Gastrocnemius medialis (tissue), 4 donors: ENCODE measurements around the gene COX5A. TPM values are rescaled to one million over a fixed set of nuclear protein-coding genes. Genes with fewer than 3 reads are reported as not detected.
A peak's percentile ranks its signal among the peaks of the same experiment; 100 is the strongest.

Experiments
- ATAC-seq, 2 donors: fragments of 150-250 bp; one replicate each; pipeline ENCODE4 v1.9.1; 2016
- DNase-seq, 2 donors: peaks; one replicate each; pipeline ENCODE4 v3.0.0-alpha.2; 2019
- H3K27ac ChIP-seq, 4 donors: fragments of 200-600 bp; sonication (generic); 1 replicate in 1 of 4; 2 replicates in 3 of 4; pipeline ENCODE4 v1.5.1; 2016 to 2018; ENCODE audit warnings: mild to moderate bottlenecking in 2 of 4, moderate library complexity in 1 of 4
- H3K27me3 ChIP-seq, 3 donors: fragments of 200-600 bp; sonication (generic) in 2 of 3; 1 replicate in 1 of 3; 2 replicates in 2 of 3; pipeline versions ENCODE4 v1.5.1 to v1.6.0; 2016 to 2019; ENCODE audit warnings: mild to moderate bottlenecking in 1 of 3, moderate library complexity in 1 of 3
- H3K36me3 ChIP-seq, 2 donors: fragments of 200-600 bp; sonication (generic) in 1 of 2; one replicate each; pipeline ENCODE4 v1.5.1; 2017 to 2018
- H3K4me1 ChIP-seq, 2 donors: fragments of 200-600 bp; sonication (generic) in 1 of 2; one replicate each; pipeline ENCODE4 v1.5.1; 2016 to 2017; ENCODE audit warnings: mild to moderate bottlenecking in 2 of 2
- H3K4me3 ChIP-seq, 4 donors: fragments of 200-600 bp; sonication (generic) in 3 of 4; 1 replicate in 1 of 4; 2 replicates in 3 of 4; pipeline ENCODE4 v1.5.1; 2016 to 2019; ENCODE audit warnings: mild to moderate bottlenecking in 2 of 4
- H3K9me3 ChIP-seq, 3 donors: fragments of 200-600 bp; sonication (generic) in 2 of 3; 1 replicate in 1 of 3; 2 replicates in 2 of 3; pipeline ENCODE4 v1.5.1; 2016 to 2019
- CTCF ChIP-seq, 5 experiments: fragments of 450-650 bp in 3 of 5; fragments of 200-600 bp in 2 of 5; sonication (generic) in 2 of 5; IDR thresholded peaks in 4 of 5; conservative IDR thresholded peaks in 1 of 5; 1 replicate in 4 of 5; 2 replicates in 1 of 5; pipeline ENCODE4 v1.5.1; 2016 to 2019; ENCODE audit warnings: antibody characterized with exemption in 5 of 5, mild to moderate bottlenecking in 3 of 5, moderate library complexity in 3 of 5
- POLR2A ChIP-seq, 2 donors: fragments of 450-650 bp; IDR thresholded peaks; one replicate each; pipeline ENCODE4 v1.6.1; 2017; ENCODE audit warnings: antibody characterized with exemption in 2 of 2, mild to moderate bottlenecking in 2 of 2, moderate library complexity in 2 of 2
- in situ Hi-C, 4 donors: fragments of 200-750 bp; cut with MboI; loops; one replicate each; pipeline versions ENCODE4 v1.15.0 to v1.8.0; 2017; ENCODE audit warnings: low sequenced_read_pairs in 4 of 4
- intact Hi-C: fragments of 100-400 bp; cut with DNase I; formaldehyde crosslinking; loops from one replicate; pipeline ENCODE4 v1.15.1; 2023; ENCODE audit warnings: low total_unique reads
- total RNA-seq, 4 donors: library from RNA; depleted of rRNA; stranded (reverse); fragments of >200 nt; gene quantifications; one replicate each; pipeline versions ENCODE4 v1.1.0 to v1.2.3, GENCODE V29; 2016

COX5A gene
- 100 to 1,000 TPM; 425 to 558 (median 512) TPM for total RNA-seq

GRCh38 chr15:74937590-74938371, at the start of gene COX5A:
TSS of gene COX5A (minus strand) at chr15:74938073. CDS start at chr15:74938014, 59 bp downstream.
- H3K9me3 ChIP-seq = no peaks in the 10 kb centered on the region
- in situ Hi-C loops = loop anchor here in 3 of 4 donors (25.0 kb wide), 1 partner anchor 300 kb away; no protein-coding TSS in a partner anchor
- ATAC-seq (peak; percentile 94 to 95), DNase-seq (peak; percentile 92 to 96)
- no peaks in the 10 kb centered on the region for H3K36me3 ChIP-seq
- no peaks in the 10 kb centered on the region for H3K27me3 ChIP-seq
- intact Hi-C loops = loop anchor here (1.0 to 5.0 kb wide), 5 partner anchors 19 to 520 kb away; partner anchors contain the start of genes CSK, FAM219B and RPP25
- peak; percentile 91 to 93 for TF ChIP-seq POLR2A (IDR thresholded peaks at IDR 0.05)
- peak in 1 of 5 experiments; percentile 17 for TF ChIP-seq CTCF (IDR thresholded peaks at IDR 0.05 in 4 of 5, conservative IDR thresholded peaks at IDR 0.05 in 1 of 5)
- peak within 1 kb of the TSS; percentile 96 to 100 (median 96) for H3K27ac ChIP-seq
- peak within 1 kb of the TSS; percentile 74 to 93 (median 90) for H3K4me3 ChIP-seq
- peaks cover 32 to 35% of the 10 kb centered on the region in 2 donors for H3K4me1 ChIP-seq

DNA sequence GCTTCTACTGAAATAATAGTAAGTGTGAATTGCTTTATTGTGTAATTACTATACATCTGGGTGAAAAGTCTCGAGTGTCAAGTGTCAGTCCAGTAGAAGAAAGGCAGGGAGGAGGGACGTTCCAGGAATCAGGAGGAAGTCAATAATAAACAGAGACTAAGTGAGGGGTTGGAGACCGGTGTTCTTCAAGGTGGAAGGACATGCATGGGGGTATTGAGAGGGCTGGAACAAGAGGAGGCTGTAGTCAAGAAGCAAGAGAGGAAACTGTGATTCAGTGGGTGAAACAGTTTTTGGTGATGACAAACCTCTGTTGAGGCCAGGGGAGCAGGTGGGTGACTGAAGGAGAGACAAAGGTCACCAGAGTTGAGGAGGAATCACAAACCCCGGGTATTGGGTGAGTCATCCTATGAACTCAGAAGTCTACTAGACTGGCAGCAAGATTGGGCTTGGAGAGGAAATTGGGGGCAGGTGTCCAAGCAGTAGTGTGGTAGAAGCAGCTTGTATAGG, 45.9 kb upstream of the COX5A start:
- TF ChIP-seq POLR2A (IDR thresholded peaks at IDR 0.05) = no peak
- no peak for TF ChIP-seq CTCF (IDR thresholded peaks at IDR 0.05 in 4 of 5, conservative IDR thresholded peaks at IDR 0.05 in 1 of 5)
- Histone ChIP-seq H3K4me1 (no peaks in the 10 kb centered on the region), H3K4me3 (no peak overlapping the region), H3K9me3 (no peaks in the 10 kb centered on the region), H3K36me3 (no peaks in the 10 kb centered on the region), H3K27me3 (peaks cover 0 to 7% (median 0%) of the 10 kb centered on the region in 3 donors), H3K27ac (no peak overlapping the region)
- in situ Hi-C loops (no loop called here), intact Hi-C loops (no loop called here)
- no peak for DNase-seq
- no peak for ATAC-seq

DNA sequence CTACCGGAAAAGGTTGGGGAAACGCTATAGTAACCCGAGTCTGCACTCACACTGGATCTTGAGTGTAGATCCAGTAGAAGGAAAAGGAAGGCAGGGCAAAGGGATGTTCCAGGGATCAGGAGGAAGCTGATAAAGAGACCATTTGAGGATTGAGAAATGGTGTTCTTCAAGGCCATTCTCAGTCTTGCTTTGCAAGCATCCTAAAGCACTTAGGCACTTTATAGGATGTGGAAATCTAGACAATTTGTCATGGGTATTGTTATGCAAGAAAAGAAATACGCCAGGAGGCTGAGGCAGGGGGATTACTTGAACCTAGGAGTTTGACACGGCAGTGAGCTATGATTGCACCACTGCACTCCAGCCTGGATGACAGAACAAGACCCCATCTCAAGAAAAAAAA, 44.3 kb upstream of the COX5A start:
- Histone ChIP-seq H3K27me3 (peaks cover 0 to 7% (median 0%) of the 10 kb centered on the region in 3 donors), H3K4me1 (no peaks in the 10 kb centered on the region), H3K9me3 (no peaks in the 10 kb centered on the region), H3K27ac (no peak overlapping the region), H3K36me3 (no peaks in the 10 kb centered on the region), H3K4me3 (no peak overlapping the region)
- TF ChIP-seq POLR2A (IDR thresholded peaks at IDR 0.05) (no peak), CTCF (IDR thresholded peaks at IDR 0.05 in 4 of 5, conservative IDR thresholded peaks at IDR 0.05 in 1 of 5) (no peak)
- no peak for DNase-seq
- no peak for ATAC-seq
- intact Hi-C loops = no loop called here
- in situ Hi-C loops = no loop called here

- DNase-seq = no peak
- in situ Hi-C loops (no loop called here), intact Hi-C loops (no loop called here)
- Histone ChIP-seq H3K27ac (no peak overlapping the region), H3K27me3 (peaks cover 0 to 4% (median 0%) of the 10 kb centered on the region in 3 donors), H3K9me3 (no peaks in the 10 kb centered on the region), H3K4me1 (no peaks in the 10 kb centered on the region), H3K4me3 (no peak overlapping the region), H3K36me3 (no peaks in the 10 kb centered on the region)
- ATAC-seq = no peak
- TF ChIP-seq CTCF (IDR thresholded peaks at IDR 0.05 in 4 of 5, conservative IDR thresholded peaks at IDR 0.05 in 1 of 5) = no peak
- no peak for TF ChIP-seq POLR2A (IDR thresholded peaks at IDR 0.05)
Measured at GRCh38 chr15:74978503-74978902, 40.6 kb upstream of the COX5A start.
